Ascending aorta (tissue), 2 donors: ENCODE results near the gene PRKD1. TPM values are rescaled to one million over a fixed set of nuclear protein-coding genes. Genes with fewer than 3 reads are reported as not detected.
"Not testable (repeated sequence)": the region's sequence is repeated elsewhere in the genome, so short reads cannot be mapped to it uniquely, and the experiment has no call there.

Experiments
- DNase-seq, 2 donors: peaks; one replicate each; pipeline ENCODE4 v3.0.0-alpha.2; 2019; ENCODE audit warnings: low spot score in 2 of 2
- H3K27ac ChIP-seq, 2 donors: fragments of 200-600 bp; sonication (generic); one replicate each; pipeline ENCODE4 v1.5.1; 2016 to 2017; ENCODE audit warnings: mild to moderate bottlenecking in 1 of 2
- H3K27me3 ChIP-seq: fragments of 200-600 bp; sonication (generic); one replicate; pipeline ENCODE4 v1.5.1; 2017
- H3K36me3 ChIP-seq, 2 donors: fragments of 200-600 bp; sonication (generic); one replicate each; pipeline ENCODE4 v1.5.1; 2016
- H3K4me1 ChIP-seq, 2 donors: fragments of 200-600 bp; sonication (generic); one replicate each; pipeline ENCODE4 v1.5.1; 2016 to 2017; ENCODE audit warnings: mild to moderate bottlenecking in 1 of 2
- H3K4me3 ChIP-seq, 2 donors: fragments of 200-600 bp; sonication (generic); one replicate each; pipeline ENCODE4 v1.5.1; 2016 to 2017; ENCODE audit warnings: mild to moderate bottlenecking in 1 of 2
- H3K9me3 ChIP-seq, 2 donors: fragments of 200-600 bp; sonication (generic); one replicate each; pipeline ENCODE4 v1.5.1; 2016
- CTCF ChIP-seq, 3 experiments: fragments of 200-600 bp in 2 of 3; fragments of 450-650 bp in 1 of 3; sonication (generic) in 2 of 3; IDR thresholded peaks; one replicate each; pipeline ENCODE4 v1.5.1; 2016 to 2019; ENCODE audit warnings: antibody characterized with exemption in 3 of 3, mild to moderate bottlenecking in 1 of 3, moderate library complexity in 1 of 3
- intact Hi-C: fragments of 100-400 bp; cut with DNase I; formaldehyde crosslinking; loops from one replicate; pipeline ENCODE4 v1.15.1; 2023
- total RNA-seq: library from RNA; depleted of rRNA; stranded (reverse); fragments of >200 nt; gene quantifications from one replicate; pipeline ENCODE4 v1.1.0, GENCODE V29; 2016

PRKD1 gene
- total RNA-seq, 1 donor from 2014 or later, result 34.6 TPM

DNA sequence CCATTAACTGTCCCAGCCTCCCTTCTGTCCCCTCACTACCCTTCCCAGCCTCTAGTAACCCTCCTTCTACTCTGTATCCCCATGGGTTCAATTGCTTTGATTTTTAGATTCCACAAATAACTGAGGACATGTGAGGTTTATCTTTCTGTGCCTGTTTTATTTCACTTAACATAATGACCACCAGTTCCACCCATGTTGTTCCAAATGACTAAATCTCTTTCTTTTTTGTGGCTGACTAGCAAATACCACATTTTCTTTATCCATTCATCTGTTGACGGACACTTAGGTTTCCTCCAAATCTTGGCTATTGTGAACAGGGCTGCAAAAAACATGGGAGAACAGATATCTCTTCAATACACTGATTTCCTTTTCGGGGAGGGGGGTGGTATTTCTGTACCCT is 65.7 kb downstream of the PRKD1 start:
- no peak overlapping the region for H3K27ac ChIP-seq
- H3K9me3 ChIP-seq, result no peaks in the 10 kb centered on the region
- no peaks in the 10 kb centered on the region for H3K27me3 ChIP-seq
- H3K4me3 ChIP-seq, result no peak overlapping the region
- no peaks in the 10 kb centered on the region for H3K36me3 ChIP-seq
- no peak for DNase-seq
- intact Hi-C loops, result no loop called here
- TF ChIP-seq CTCF (IDR thresholded peaks at IDR 0.05), result no peak
- peaks cover 0 to 9% of the 10 kb centered on the region in 2 donors for H3K4me1 ChIP-seq

DNA sequence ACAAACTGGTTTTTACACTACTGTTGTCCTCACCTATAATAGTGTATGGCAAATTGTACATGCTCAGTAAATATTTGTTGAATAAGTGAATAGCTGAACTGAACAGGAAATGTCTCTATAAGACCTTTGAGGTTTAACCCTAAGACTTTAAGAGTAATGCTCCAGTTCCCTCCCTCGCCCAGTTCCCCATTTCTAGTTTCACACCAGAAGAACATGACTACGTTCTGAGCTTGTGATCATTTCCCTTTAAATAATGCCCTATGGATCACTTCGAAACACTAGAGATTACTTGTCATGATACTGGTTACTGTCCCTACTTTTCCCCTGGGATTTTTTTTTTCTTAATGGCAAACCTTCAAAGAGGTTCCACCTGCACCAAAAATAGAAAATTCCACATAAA is 69.3 kb downstream of the PRKD1 start:
- peaks cover 0 to 12% of the 10 kb centered on the region in 2 donors for H3K4me1 ChIP-seq
- H3K27ac ChIP-seq, result no peak overlapping the region
- no peaks in the 10 kb centered on the region for H3K27me3 ChIP-seq
- no peak for TF ChIP-seq CTCF (IDR thresholded peaks at IDR 0.05)
- H3K4me3 ChIP-seq, result no peak overlapping the region
- intact Hi-C loops, result no loop called here
- DNase-seq, result no peak
- H3K36me3 ChIP-seq, result no peaks in the 10 kb centered on the region
- H3K9me3 ChIP-seq, result no peaks in the 10 kb centered on the region

GRCh38 chr14:29857551-29857950 is 70.1 kb downstream of the PRKD1 start:
- no peak for TF ChIP-seq CTCF (IDR thresholded peaks at IDR 0.05)
- Histone ChIP-seq H3K36me3 (no peaks in the 10 kb centered on the region), H3K27me3 (no peaks in the 10 kb centered on the region), H3K27ac (peak overlapping the region in 1 of 2 donors; percentile 35), H3K9me3 (no peaks in the 10 kb centered on the region), H3K4me3 (no peak overlapping the region), H3K4me1 (peaks cover 0 to 12% of the 10 kb centered on the region in 2 donors)
- intact Hi-C loops, result no loop called here
- no peak for DNase-seq

DNA sequence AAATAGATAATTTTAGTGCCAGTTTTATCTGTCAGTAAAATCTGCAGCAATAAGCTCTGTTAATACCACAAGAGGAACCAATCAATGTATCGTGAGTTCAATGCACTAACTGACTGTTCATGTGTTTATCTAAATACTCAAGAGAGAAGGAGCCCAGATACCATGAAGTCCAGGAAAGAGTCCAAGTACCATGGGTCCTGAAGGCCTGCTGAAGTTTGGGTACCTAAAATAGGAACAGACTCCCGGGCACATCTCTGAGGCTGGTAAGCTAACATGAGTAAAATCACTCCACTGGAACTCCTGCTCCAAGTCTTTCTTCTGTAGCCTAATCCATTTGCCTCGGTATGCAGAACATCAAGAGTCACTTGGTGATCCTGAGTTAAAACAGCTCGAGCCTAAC is 71.1 kb downstream of the PRKD1 start:
- TF ChIP-seq CTCF (IDR thresholded peaks at IDR 0.05), result no peak
- H3K27ac ChIP-seq, result peak overlapping the region in 1 of 2 donors; percentile 35
- peaks cover 0 to 9% of the 10 kb centered on the region in 2 donors for H3K4me1 ChIP-seq
- DNase-seq, result no peak
- no peaks in the 10 kb centered on the region for H3K36me3 ChIP-seq
- intact Hi-C loops, result no loop called here
- no peak overlapping the region for H3K4me3 ChIP-seq
- no peaks in the 10 kb centered on the region for H3K27me3 ChIP-seq
- peaks cover 0 to 3% of the 10 kb centered on the region in 2 donors for H3K9me3 ChIP-seq

DNA sequence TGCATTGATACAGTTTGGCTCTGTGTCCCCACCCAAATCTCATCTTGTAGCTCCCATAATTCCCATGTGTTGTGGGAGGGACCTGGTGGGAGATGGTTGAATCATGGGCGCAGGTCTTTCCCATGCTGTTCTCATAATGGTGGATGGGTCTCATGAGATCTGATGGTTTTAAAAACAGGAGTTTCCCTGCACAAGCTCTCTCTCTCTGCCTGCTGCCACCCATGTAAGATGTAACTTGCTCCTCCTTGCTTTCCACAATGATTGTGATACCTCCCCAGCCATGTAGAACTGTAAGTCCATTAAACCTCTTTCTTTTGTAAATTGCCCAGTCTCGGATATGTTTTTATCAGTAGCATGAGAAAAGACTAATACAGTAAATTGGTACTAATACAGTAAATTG is 74.0 kb downstream of the PRKD1 start:
- H3K9me3 ChIP-seq, H3K27ac ChIP-seq, intact Hi-C loops, H3K4me3 ChIP-seq, H3K27me3 ChIP-seq, DNase-seq, H3K36me3 ChIP-seq: not testable (repeated sequence)
- peaks cover 0 to 12% of the 10 kb centered on the region in 2 donors for H3K4me1 ChIP-seq

DNA sequence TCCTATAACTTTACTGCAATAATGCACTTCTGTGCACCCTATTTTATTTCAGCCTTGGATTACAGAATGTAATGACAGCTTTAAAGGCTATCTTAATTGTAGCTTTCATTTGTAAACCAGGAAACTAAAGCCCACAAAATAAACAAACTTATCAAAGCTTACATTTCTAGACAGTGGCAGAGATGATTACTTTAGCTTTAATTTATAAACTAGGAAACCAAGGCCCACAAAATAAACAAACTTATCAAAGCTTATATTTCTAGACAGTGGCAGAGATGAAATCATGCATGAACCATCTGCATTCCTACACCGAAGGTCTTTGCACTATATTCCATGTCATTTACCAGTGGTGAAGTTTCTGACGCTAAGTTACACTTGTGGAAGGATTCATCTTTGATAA is 74.4 kb downstream of the PRKD1 start:
- TF ChIP-seq CTCF (IDR thresholded peaks at IDR 0.05), result no peak
- Histone ChIP-seq H3K9me3 (peaks cover 0 to 3% of the 10 kb centered on the region in 2 donors), H3K36me3 (no peaks in the 10 kb centered on the region), H3K4me3 (no peak overlapping the region), H3K27me3 (no peaks in the 10 kb centered on the region), H3K4me1 (peaks cover 0 to 12% of the 10 kb centered on the region in 2 donors), H3K27ac (no peak overlapping the region)
- intact Hi-C loops, result no loop called here
- DNase-seq, result no peak
